Activated naive CD4-positive, alpha-beta T cell treated with anti-CD3 and anti-CD28 coated beads, Interleukin-2, amount 50 U/mL, for 24 hours (primary cell): Measurements from ENCODE around the gene C1orf53.
"Not testable (repeated sequence)": the region's sequence is repeated elsewhere in the genome, so short reads cannot be mapped to it uniquely, and the experiment has no call there.

Experiments
- H3K27ac Mint-ChIP-seq: one replicate; pipeline ENCODE4 v1.8.0; 2021; ENCODE audit warnings: mild to moderate bottlenecking, mixed read lengths
- H3K27me3 Mint-ChIP-seq: one replicate; pipeline ENCODE4 v1.8.0; 2021; ENCODE audit warnings: mixed read lengths
- H3K36me3 Mint-ChIP-seq: one replicate; pipeline ENCODE4 v1.8.0; 2021; ENCODE audit warnings: mixed read lengths
- H3K4me1 Mint-ChIP-seq: one replicate; pipeline ENCODE4 v1.8.0; 2021; ENCODE audit warnings: mixed read lengths
- H3K4me3 Mint-ChIP-seq: one replicate; pipeline ENCODE4 v1.8.0; 2021; ENCODE audit warnings: mild to moderate bottlenecking, mixed read lengths
- H3K9me3 Mint-ChIP-seq: one replicate; pipeline ENCODE4 v1.8.0; 2021; ENCODE audit warnings: mixed read lengths

Gene C1orf53

GRCh38 chr1:197902454-197903195, at the start of gene C1orf53:
C1orf53 (plus strand) TSS chr1:197902630; CDS start chr1:197902650, 20 bp downstream.
- H3K27ac Mint-ChIP-seq, result peak within 1 kb of the TSS; percentile 89
- peak within 1 kb of the TSS; percentile 93 for H3K4me3 Mint-ChIP-seq
- H3K4me1 Mint-ChIP-seq, result peaks cover 11% of the 10 kb centered on the region
- peaks cover 46% of the 10 kb centered on the region for H3K27me3 Mint-ChIP-seq
- no peaks in the 10 kb centered on the region for H3K9me3 Mint-ChIP-seq
- H3K36me3 Mint-ChIP-seq, result no peaks in the 10 kb centered on the region

- H3K27ac Mint-ChIP-seq, H3K4me1 Mint-ChIP-seq, H3K4me3 Mint-ChIP-seq, H3K9me3 Mint-ChIP-seq, H3K36me3 Mint-ChIP-seq, H3K27me3 Mint-ChIP-seq: not testable (repeated sequence)
Measured at GRCh38 chr1:197855751-197856150, 46.7 kb upstream of the C1orf53 start.

GRCh38 chr1:197857477-197857876, 45.0 kb upstream of the C1orf53 start:
- Mint-ChIP-seq H3K4me1 (no peaks in the 10 kb centered on the region), H3K9me3 (no peaks in the 10 kb centered on the region), H3K4me3 (no peak overlapping the region), H3K27ac (no peak overlapping the region), H3K27me3 (peaks cover 1% of the 10 kb centered on the region), H3K36me3 (no peaks in the 10 kb centered on the region)

DNA sequence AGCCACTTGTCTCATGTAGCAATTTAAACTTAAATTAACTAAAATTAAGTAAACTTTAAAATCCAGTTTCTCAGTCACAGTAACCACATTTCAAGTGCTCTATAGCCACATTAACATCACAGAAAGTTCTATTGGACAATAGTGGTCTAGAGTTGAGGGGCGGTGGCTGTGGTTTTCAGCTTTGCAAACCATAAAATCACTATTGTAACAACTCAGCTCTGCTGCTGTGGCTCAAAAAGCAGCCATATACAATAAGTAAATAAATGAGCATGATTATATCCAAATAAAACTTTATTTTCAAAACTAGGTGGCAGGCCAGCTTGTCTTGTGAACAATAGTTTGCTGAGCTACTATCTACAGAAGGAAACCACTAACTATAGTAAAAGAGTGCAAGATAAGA, 43.4 kb upstream of the C1orf53 start:
- Mint-ChIP-seq H3K36me3 (no peaks in the 10 kb centered on the region), H3K4me1 (no peaks in the 10 kb centered on the region), H3K4me3 (no peak overlapping the region), H3K27me3 (peaks cover 2% of the 10 kb centered on the region), H3K27ac (no peak overlapping the region), H3K9me3 (no peaks in the 10 kb centered on the region)

GRCh38 chr1:197862221-197862620, 40.2 kb upstream of the C1orf53 start:
- no peak overlapping the region for H3K4me3 Mint-ChIP-seq
- peaks cover 2% of the 10 kb centered on the region for H3K27me3 Mint-ChIP-seq
- no peaks in the 10 kb centered on the region for H3K9me3 Mint-ChIP-seq
- H3K4me1 Mint-ChIP-seq, result no peaks in the 10 kb centered on the region
- H3K27ac Mint-ChIP-seq, result no peak overlapping the region
- H3K36me3 Mint-ChIP-seq, result no peaks in the 10 kb centered on the region

DNA sequence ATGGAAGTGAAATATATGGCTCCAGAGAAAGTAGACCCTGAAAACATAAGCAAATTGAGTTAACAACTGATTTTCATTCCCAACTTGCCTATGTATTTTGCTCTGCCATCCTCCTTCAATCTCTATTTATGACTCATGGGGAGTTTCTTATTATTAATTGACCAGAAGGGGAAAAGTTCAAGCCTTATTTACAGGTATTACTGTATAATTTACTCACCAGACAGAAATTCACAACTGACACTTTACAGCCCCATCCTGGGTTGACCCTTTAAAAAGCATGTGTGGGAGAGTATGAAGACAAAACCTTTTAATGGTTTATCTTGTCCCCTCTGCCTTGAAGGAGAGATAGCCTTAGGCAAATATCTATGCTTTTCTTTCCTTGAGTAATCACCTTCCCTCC, 39.8 kb upstream of the C1orf53 start:
- Mint-ChIP-seq H3K27me3 (peaks cover 2% of the 10 kb centered on the region), H3K4me1 (no peaks in the 10 kb centered on the region), H3K27ac (no peak overlapping the region), H3K9me3 (no peaks in the 10 kb centered on the region), H3K36me3 (no peaks in the 10 kb centered on the region), H3K4me3 (no peak overlapping the region)

- Mint-ChIP-seq H3K27ac (no peak overlapping the region), H3K4me1 (peaks cover 3% of the 10 kb centered on the region), H3K9me3 (no peaks in the 10 kb centered on the region), H3K4me3 (no peak overlapping the region), H3K27me3 (peaks cover 2% of the 10 kb centered on the region), H3K36me3 (no peaks in the 10 kb centered on the region)
Measured at GRCh38 chr1:197865809-197866208, 36.6 kb upstream of the C1orf53 start.

GRCh38 chr1:197868751-197869489, 33.5 kb upstream of the C1orf53 start:
- Mint-ChIP-seq H3K27ac (no peak overlapping the region), H3K4me3 (no peak overlapping the region), H3K9me3 (no peaks in the 10 kb centered on the region), H3K36me3 (no peaks in the 10 kb centered on the region), H3K4me1 (peaks cover 3% of the 10 kb centered on the region), H3K27me3 (peaks cover 2% of the 10 kb centered on the region)

- no peaks in the 10 kb centered on the region for H3K9me3 Mint-ChIP-seq
Measured at GRCh38 chr1:197869490-197870077, 32.8 kb upstream of the C1orf53 start.

DNA sequence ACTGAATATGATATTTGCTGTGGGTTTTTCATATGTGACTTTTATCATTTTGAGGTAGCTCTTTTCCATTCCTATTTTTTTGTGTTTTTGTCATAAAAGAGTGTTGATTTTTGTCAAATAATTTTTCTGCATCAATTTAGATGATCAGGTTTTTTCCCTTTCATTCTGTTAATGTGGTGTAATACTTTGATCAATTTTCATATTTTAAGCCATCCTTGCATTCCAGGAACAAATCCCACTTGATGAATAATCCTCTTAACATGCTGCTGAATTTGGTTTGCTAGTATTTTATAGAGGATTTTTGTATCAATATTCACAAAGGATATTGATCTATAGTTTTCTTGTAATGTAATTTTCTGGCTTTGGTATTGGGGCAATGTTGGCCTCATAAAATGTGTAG, 25.5 kb upstream of the C1orf53 start:
- Mint-ChIP-seq H3K36me3 (peaks cover 2% of the 10 kb centered on the region), H3K4me3 (no peak overlapping the region), H3K27ac (no peak overlapping the region), H3K4me1 (no peaks in the 10 kb centered on the region), H3K9me3 (peaks cover 18% of the 10 kb centered on the region), H3K27me3 (peaks cover 10% of the 10 kb centered on the region)

More at GRCh38 chr1:197869490-197870077, 32.8 kb upstream of the C1orf53 start:
- H3K36me3 Mint-ChIP-seq, result no peaks in the 10 kb centered on the region
- peaks cover 2% of the 10 kb centered on the region for H3K27me3 Mint-ChIP-seq
- peaks cover 3% of the 10 kb centered on the region for H3K4me1 Mint-ChIP-seq
- no peak overlapping the region for H3K27ac Mint-ChIP-seq
- H3K4me3 Mint-ChIP-seq, result no peak overlapping the region

DNA sequence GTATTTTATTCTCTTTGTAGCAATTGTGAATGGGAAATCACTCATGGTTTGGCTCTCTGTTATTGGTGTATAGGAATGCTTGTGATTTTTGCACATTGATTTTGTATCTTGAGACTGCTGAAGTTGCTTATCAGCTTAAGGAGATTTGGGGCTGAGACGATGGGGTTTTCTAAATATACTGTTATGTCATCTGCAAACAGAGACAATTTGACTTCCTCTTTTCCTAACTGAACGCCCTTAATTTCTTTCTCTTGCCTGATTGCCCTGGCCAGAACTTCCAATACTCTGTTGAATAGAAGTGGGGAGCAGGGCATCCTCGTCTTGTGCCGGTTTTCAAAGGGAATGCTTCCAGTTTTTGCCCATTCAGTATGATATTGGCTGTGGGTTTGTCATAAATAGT, 22.0 kb upstream of the C1orf53 start:
- Mint-ChIP-seq H3K27me3 (peaks cover 18% of the 10 kb centered on the region), H3K9me3 (peaks cover 18% of the 10 kb centered on the region)
- H3K36me3 Mint-ChIP-seq, H3K4me1 Mint-ChIP-seq, H3K27ac Mint-ChIP-seq, H3K4me3 Mint-ChIP-seq: not testable (repeated sequence)

- peaks cover 11% of the 10 kb centered on the region for H3K9me3 Mint-ChIP-seq
- peaks cover 18% of the 10 kb centered on the region for H3K27me3 Mint-ChIP-seq
Measured at GRCh38 chr1:197882241-197882640, 20.2 kb upstream of the C1orf53 start.

DNA sequence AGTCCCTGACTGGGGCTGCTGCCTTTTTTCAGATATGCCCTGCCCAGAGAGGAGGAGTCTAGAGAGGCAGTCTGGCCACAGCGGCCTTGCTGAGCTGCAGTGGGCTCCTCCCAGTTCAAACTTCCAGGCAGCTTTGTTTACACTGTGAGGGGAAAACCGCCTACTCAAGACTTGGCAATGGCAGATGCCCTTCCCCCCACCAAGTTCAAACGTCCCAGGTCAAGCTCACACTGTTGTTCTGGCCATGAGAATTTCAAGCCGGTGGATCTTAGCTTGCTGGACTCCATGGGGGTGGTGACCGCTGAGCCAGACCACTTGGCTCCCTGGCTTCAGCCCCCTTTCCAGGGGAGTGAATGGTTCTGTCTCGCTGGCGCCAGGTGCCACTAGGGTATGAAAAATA, 18.3 kb upstream of the C1orf53 start:
- no peaks in the 10 kb centered on the region for H3K36me3 Mint-ChIP-seq
- no peaks in the 10 kb centered on the region for H3K9me3 Mint-ChIP-seq
- no peaks in the 10 kb centered on the region for H3K4me1 Mint-ChIP-seq
- peaks cover 23% of the 10 kb centered on the region for H3K27me3 Mint-ChIP-seq
- H3K4me3 Mint-ChIP-seq, result no peak overlapping the region
- no peak overlapping the region for H3K27ac Mint-ChIP-seq

More at GRCh38 chr1:197882241-197882640, 20.2 kb upstream of the C1orf53 start:
- not testable (repeated sequence) for H3K4me1 Mint-ChIP-seq, H3K4me3 Mint-ChIP-seq, H3K36me3 Mint-ChIP-seq, H3K27ac Mint-ChIP-seq

- peaks cover 2% of the 10 kb centered on the region for H3K36me3 Mint-ChIP-seq
- H3K4me3 Mint-ChIP-seq, result no peak overlapping the region
- no peak overlapping the region for H3K27ac Mint-ChIP-seq
- H3K9me3 Mint-ChIP-seq, result no peaks in the 10 kb centered on the region
- peaks cover 38% of the 10 kb centered on the region for H3K27me3 Mint-ChIP-seq
- no peaks in the 10 kb centered on the region for H3K4me1 Mint-ChIP-seq
Measured at GRCh38 chr1:197890936-197891335, 11.5 kb upstream of the C1orf53 start.

- peaks cover 46% of the 10 kb centered on the region for H3K27me3 Mint-ChIP-seq
- no peaks in the 10 kb centered on the region for H3K4me1 Mint-ChIP-seq
- H3K36me3 Mint-ChIP-seq, result peaks cover 2% of the 10 kb centered on the region
- H3K9me3 Mint-ChIP-seq, result no peaks in the 10 kb centered on the region
- no peak overlapping the region for H3K27ac Mint-ChIP-seq
- H3K4me3 Mint-ChIP-seq, result no peak overlapping the region
Measured at GRCh38 chr1:197892684-197893083, 9.7 kb upstream of the C1orf53 start.

DNA sequence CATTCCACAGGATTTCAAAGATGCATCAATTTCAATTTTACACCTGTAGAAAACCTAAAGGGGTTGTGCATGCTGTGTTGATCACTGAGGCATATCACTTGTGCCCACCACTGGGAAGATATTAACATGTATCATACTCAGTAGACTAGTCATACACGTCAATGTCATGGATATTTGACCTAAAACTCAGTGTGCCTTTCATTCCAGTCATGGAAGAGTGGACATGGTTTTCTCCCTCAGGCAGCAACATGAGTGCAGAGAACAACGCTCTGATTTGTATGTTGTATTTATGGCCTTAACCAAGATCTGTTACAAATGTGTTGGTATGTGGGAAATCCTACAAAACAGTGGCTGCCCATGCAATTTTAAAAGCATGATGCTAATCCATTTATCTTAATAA, 6.1 kb upstream of the C1orf53 start:
- H3K36me3 Mint-ChIP-seq, result peaks cover 2% of the 10 kb centered on the region
- H3K27me3 Mint-ChIP-seq, result peaks cover 33% of the 10 kb centered on the region
- no peak overlapping the region for H3K4me3 Mint-ChIP-seq
- no peak overlapping the region for H3K27ac Mint-ChIP-seq
- H3K9me3 Mint-ChIP-seq, result no peaks in the 10 kb centered on the region
- no peaks in the 10 kb centered on the region for H3K4me1 Mint-ChIP-seq
